ENCODE results near the gene CADM1. TPM values are rescaled to one million over a fixed set of nuclear protein-coding genes. Genes with fewer than 3 reads are reported as not detected.

The CADM1 gene
- total RNA-seq, 1 donor from 2014 or later = 8.8 TPM

DNA sequence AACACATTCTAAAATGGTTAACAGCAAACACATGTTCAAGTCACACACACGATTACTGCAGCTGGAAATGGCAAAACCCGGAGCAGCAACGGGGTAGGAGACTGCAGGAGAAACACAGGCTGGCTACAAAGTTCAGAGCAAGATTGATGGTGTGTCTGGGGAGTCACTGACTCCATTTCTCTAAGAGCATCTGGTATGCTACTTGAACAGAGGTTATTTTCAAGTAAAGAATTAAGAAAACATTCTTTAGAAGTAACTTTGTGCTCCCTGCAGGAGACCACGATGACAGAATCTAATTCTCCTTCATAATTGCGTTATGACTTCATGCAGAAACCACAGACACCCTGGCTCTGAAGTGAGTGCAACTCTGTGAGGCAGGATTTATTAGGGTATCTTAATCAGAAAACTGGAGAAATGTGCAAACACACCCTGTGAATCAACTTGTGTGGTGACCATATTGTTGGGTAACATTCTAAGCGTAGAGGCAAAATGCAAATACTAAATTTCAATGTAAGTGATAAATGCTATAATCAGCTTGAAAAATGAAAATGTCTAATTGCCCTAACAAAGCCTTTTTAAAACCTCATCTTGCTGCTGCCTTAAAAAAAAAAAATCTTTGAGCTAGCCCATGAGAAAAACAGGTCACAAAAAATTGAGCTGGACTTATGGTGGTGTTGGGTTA is 303.0 kb downstream of the CADM1 start:
- ATAC-seq = no peak

- no peak for ATAC-seq
Measured at GRCh38 chr11:115199481-115200069, 304.6 kb downstream of the CADM1 start.

DNA sequence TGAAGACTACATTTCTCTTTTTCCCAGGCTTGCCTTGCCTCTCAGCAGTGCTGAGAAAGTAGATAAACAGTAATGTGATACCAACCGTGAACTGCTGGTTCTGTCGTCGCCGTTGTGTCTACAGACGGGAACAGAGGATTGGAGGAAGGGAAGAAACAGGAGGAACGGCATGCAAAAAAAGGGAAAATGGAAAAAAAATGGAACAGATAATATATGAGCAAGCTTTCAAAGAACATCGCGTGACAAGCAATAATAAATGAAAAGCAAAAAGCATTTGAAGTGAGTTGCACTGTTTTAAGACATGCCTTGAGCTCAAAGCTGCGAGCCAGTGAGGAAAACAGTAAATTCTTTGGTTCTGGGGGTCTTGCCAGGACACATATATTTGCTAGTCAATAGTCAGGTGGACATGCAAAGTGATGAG is 305.9 kb downstream of the CADM1 start:
- ATAC-seq = no peak

- ATAC-seq = no peak
Measured at GRCh38 chr11:115197433-115197832, 306.8 kb downstream of the CADM1 start.

GRCh38 chr11:115197031-115197430 is 307.2 kb downstream of the CADM1 start:
- no peak for ATAC-seq

GRCh38 chr11:115194802-115195110 is 309.5 kb downstream of the CADM1 start:
- ATAC-seq = no peak

GRCh38 chr11:115193914-115194801 is 310.1 kb downstream of the CADM1 start:
- no peak for ATAC-seq

GRCh38 chr11:115191761-115192160 is 312.5 kb downstream of the CADM1 start:
- no peak for ATAC-seq

GRCh38 chr11:115190196-115190595 is 314.0 kb downstream of the CADM1 start:
- no peak for ATAC-seq

GRCh38 chr11:115188898-115189278 is 315.3 kb downstream of the CADM1 start:
- ATAC-seq = no peak

- ATAC-seq = no peak
Measured at GRCh38 chr11:115188188-115188897, 315.9 kb downstream of the CADM1 start.

- ATAC-seq = no peak
Measured at GRCh38 chr11:115185931-115186330, 318.3 kb downstream of the CADM1 start.

DNA sequence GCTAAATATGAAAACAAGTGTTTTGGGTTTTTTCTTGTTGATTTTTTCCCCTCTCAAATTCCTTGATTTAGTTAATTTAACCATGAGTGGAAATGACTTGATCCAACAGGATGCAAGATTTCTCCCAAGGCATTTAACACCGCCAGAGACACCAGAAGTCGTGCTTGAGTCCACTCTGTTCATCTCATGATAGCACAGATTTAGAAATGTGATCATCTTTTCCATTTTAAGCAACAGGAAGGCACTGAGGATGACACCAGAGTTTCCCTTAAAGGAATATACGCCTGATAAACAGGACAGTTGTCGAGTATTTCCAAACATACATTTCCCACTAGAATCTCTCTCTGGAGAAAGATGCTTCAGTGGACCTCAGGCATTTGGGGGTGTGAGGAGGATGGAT is 318.7 kb downstream of the CADM1 start:
- no peak for ATAC-seq

GRCh38 chr11:115184901-115185300 is 319.3 kb downstream of the CADM1 start:
- ATAC-seq = no peak

DNA sequence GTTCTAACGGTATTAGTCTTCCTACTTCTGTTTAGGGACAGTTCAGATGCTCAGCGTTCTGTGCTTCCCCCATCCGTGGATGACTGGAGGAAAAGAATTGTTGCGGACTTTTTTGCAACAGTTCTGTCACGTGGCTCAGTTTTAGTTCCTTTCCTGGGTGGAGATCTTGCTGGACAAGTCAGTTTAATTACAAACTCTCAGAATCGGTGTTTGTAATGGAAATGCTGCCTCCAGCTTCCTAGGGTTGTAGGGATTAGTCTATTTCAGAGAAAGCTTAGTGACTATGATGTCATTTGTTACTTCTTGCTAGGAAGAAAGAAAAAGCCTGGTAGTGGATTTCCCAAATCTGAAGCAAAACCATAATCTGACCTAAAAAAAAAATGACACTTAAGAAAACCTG is 320.4 kb downstream of the CADM1 start:
- ATAC-seq = no peak

- ATAC-seq = no peak
Measured at GRCh38 chr11:115183136-115183535, 321.1 kb downstream of the CADM1 start.

- no peak for ATAC-seq
Measured at GRCh38 chr11:115182282-115182955, 321.8 kb downstream of the CADM1 start.

DNA sequence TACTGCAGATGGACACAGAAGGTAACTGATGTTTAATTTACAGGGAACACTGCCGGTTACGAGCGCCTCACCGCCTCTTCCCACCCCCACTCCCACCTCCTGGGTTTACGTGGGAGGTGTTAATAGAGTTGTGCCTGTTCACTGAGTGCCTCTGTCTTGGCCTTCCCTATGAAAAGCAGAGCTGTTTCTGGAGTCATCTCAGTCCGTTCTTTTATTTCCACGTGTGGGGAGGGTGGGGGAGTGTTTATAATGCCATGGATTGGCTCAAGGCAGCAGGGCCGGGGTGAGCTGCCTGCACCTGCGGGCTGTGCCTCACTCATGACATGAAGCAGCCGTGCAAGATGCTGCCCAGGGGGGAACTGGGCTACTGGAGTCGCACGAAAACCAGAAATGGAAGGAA is 322.7 kb downstream of the CADM1 start:
- ATAC-seq = no peak

DNA sequence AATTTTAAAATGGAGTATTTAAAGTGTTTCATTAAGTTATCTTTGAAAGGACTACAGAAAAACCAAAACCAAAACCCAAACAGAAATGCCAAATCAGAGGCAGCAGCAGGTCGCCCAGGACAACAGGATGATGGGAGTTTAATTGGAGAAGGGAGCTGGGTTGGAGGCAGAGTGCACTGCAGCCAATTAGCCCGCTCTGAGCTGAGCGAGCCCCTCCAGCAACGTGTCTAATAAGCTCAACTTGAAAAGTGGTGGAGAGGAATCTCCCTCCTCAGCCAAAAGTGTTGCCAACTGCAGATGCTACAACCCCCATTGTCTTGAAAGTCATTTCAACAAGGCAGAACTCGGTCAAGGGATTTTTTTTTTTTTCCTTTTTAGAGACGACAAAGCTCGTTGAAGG is 323.9 kb downstream of the CADM1 start:
- no peak for ATAC-seq

DNA sequence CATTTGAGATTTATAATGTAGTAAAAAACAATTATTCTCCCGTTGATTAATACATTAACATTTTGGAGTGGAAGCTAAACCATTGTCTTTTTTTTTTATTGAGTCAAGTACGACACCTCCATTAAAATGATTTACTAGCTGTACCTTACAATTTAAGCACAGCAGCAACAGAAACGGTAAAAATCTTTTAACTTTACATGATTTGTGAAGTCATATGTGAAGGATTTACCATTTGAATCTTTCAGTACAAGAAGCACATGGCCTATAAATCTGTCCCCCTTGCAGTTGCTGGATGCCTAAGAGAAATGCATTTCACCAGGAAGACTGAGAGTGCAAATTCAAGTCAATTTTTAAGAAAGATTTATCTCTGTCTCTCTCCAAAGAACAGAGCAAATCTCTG is 324.6 kb downstream of the CADM1 start:
- no peak for ATAC-seq

- ATAC-seq = no peak
Measured at GRCh38 chr11:115178705-115179104, 325.5 kb downstream of the CADM1 start.

GRCh38 chr11:115173136-115173535 is 331.1 kb downstream of the CADM1 start:
- no peak for ATAC-seq

Measured in esophagus mucosa (tissue), 1 donor.